ENCODE data around the gene SYDE1.
"Not testable (repeated sequence)": the region's sequence is repeated elsewhere in the genome, so short reads cannot be mapped to it uniquely, and the experiment has no call there.

SYDE1 gene, protein sequence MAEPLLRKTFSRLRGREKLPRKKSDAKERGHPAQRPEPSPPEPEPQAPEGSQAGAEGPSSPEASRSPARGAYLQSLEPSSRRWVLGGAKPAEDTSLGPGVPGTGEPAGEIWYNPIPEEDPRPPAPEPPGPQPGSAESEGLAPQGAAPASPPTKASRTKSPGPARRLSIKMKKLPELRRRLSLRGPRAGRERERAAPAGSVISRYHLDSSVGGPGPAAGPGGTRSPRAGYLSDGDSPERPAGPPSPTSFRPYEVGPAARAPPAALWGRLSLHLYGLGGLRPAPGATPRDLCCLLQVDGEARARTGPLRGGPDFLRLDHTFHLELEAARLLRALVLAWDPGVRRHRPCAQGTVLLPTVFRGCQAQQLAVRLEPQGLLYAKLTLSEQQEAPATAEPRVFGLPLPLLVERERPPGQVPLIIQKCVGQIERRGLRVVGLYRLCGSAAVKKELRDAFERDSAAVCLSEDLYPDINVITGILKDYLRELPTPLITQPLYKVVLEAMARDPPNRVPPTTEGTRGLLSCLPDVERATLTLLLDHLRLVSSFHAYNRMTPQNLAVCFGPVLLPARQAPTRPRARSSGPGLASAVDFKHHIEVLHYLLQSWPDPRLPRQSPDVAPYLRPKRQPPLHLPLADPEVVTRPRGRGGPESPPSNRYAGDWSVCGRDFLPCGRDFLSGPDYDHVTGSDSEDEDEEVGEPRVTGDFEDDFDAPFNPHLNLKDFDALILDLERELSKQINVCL

GRCh38 chr19:15107061-15108010, at the start of gene SYDE1:
TSS of gene SYDE1 (plus strand) at chr19:15107401. CDS start at chr19:15107434, 33 bp downstream.
- Histone ChIP-seq H3K27ac (no peak within 1 kb of the TSS), H3K9ac (0 out of 22 replicates have a peak within 1 kb of the TSS, but pooled peaks of 1 of the 11 experiments have one; percentile 9)

GRCh38 chr19:15062036-15062435, 45.2 kb upstream of the SYDE1 start:
- Histone ChIP-seq H4K20me1 (no peaks in the 10 kb centered on the region), H3K9me3 (replicated peaks in 1 of 11) (peaks cover 0 to 12% (median 5%) of the 10 kb centered on the region in 11 experiments; a peak in 4 of 22 replicates), H3K4me3 (no peak overlapping the region), H3K36me3 (no peaks in the 10 kb centered on the region), H3K4me2 (no peak overlapping the region), H3K9ac (no peak overlapping the region), H3K27ac (no peak overlapping the region), H3K4me1 (no peaks in the 10 kb centered on the region), H3K27me3 (no peaks in the 10 kb centered on the region)
- no peak for TF ChIP-seq Cebpa-rat (IDR thresholded peaks at IDR 0.05)

More at GRCh38 chr19:15107061-15108010, at the start of gene SYDE1:
- TF ChIP-seq Cebpa-rat (IDR thresholded peaks at IDR 0.05): no peak
- H3K27me3 ChIP-seq: no peaks in the 10 kb centered on the region
- H3K4me1 ChIP-seq: peaks cover 0 to 11% (median 9%) of the 10 kb centered on the region in 10 experiments; a peak in 16 of 20 replicates
- no peaks in the 10 kb centered on the region for H3K36me3 ChIP-seq
- H3K9me3 ChIP-seq (replicated peaks in 1 of 11): peaks cover 13 to 26% (median 24%) of the 10 kb centered on the region in 11 experiments
- H4K20me1 ChIP-seq: peaks cover 0 to 16% (median 0%) of the 10 kb centered on the region in 11 experiments; a peak in 1 of 22 replicates
- H3K4me2 ChIP-seq: peak within 1 kb of the TSS in 10 of 11 experiments; percentile 15 to 60 (median 34); a peak in 12 of 22 replicates
- H3K4me3 ChIP-seq: no peak within 1 kb of the TSS

- H4K20me1 ChIP-seq; H3K9ac ChIP-seq; H3K9me3 ChIP-seq (replicated peaks in 1 of 11); H3K4me3 ChIP-seq; H3K27me3 ChIP-seq; H3K4me1 ChIP-seq; H3K27ac ChIP-seq; H3K4me2 ChIP-seq; H3K36me3 ChIP-seq: not testable (repeated sequence)
Observed at GRCh38 chr19:15070386-15070785, 36.8 kb upstream of the SYDE1 start.

GRCh38 chr19:15072930-15073647, 34.1 kb upstream of the SYDE1 start:
- Histone ChIP-seq H4K20me1 (no peaks in the 10 kb centered on the region), H3K4me2 (no peak overlapping the region), H3K4me3 (no peak overlapping the region), H3K27me3 (no peaks in the 10 kb centered on the region), H3K27ac (no peak overlapping the region), H3K9ac (no peak overlapping the region), H3K9me3 (replicated peaks in 1 of 11) (no peaks in the 10 kb centered on the region), H3K36me3 (no peaks in the 10 kb centered on the region), H3K4me1 (no peaks in the 10 kb centered on the region)
- TF ChIP-seq Cebpa-rat (IDR thresholded peaks at IDR 0.05): no peak

GRCh38 chr19:15074371-15074770, 32.8 kb upstream of the SYDE1 start:
- no peak overlapping the region for H3K4me2 ChIP-seq
- H3K4me3 ChIP-seq: no peak overlapping the region
- no peaks in the 10 kb centered on the region for H3K27me3 ChIP-seq
- no peaks in the 10 kb centered on the region for H4K20me1 ChIP-seq
- no peaks in the 10 kb centered on the region for H3K36me3 ChIP-seq
- H3K4me1 ChIP-seq: no peaks in the 10 kb centered on the region
- no peak for TF ChIP-seq Cebpa-rat (IDR thresholded peaks at IDR 0.05)
- H3K27ac ChIP-seq: no peak overlapping the region
- no peak overlapping the region for H3K9ac ChIP-seq
- H3K9me3 ChIP-seq (replicated peaks in 1 of 11): no peaks in the 10 kb centered on the region

DNA sequence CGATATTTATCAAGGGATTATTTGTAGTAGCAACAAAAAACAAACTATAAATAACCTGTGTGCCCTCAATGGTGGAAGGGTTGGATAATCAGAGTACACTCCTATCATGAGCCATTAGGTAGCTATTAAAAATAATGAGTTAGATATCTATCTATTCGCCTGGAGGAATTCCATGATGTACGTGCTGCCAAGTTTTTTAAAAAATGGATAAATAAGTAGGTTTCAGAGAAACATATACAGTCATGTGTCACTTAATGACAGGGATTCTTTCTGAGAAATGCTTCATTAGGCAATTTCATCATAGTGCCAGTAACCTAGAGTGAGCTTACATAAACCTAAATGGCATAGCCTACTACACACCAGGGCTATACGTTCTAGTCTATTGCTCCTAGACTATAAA, 31.4 kb upstream of the SYDE1 start:
- TF ChIP-seq Cebpa-rat (IDR thresholded peaks at IDR 0.05): no peak
- no peaks in the 10 kb centered on the region for H3K27me3 ChIP-seq
- no peak overlapping the region for H3K27ac ChIP-seq
- no peaks in the 10 kb centered on the region for H3K36me3 ChIP-seq
- H3K9me3 ChIP-seq (replicated peaks in 1 of 11): no peaks in the 10 kb centered on the region
- no peak overlapping the region for H3K4me2 ChIP-seq
- H3K4me3 ChIP-seq: no peak overlapping the region
- H3K4me1 ChIP-seq: no peaks in the 10 kb centered on the region
- H4K20me1 ChIP-seq: no peaks in the 10 kb centered on the region
- H3K9ac ChIP-seq: no peak overlapping the region

GRCh38 chr19:15080002-15080401, 27.2 kb upstream of the SYDE1 start:
- not testable (repeated sequence) for H3K9ac ChIP-seq; H3K27me3 ChIP-seq; H3K4me2 ChIP-seq; H3K27ac ChIP-seq; H4K20me1 ChIP-seq; H3K4me3 ChIP-seq; H3K36me3 ChIP-seq; H3K9me3 ChIP-seq (replicated peaks in 1 of 11); H3K4me1 ChIP-seq

DNA sequence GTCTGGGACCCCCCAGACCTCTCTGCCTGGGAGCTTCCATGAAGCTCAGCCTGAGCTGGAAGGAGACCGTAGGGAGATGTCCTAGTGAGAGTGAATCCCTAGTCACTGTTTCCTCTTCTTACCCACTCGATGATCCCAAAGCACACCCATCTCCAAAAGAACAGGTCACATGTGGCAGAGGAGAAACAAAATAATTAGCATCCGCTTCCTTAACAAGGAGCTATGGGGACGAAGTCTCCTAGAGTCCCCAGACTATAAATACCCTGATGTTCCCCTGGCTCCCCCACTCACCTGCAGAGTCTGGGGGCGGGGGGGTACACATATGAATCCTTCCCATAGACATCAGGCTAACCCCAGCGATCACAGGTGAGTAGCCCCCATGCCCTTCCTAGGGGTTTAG, 25.3 kb upstream of the SYDE1 start, which contains the start of gene OR1I1:
OR1I1 (plus strand) TSS at position 301 of the 400 bp plus-strand sequence. CDS start 4,855 bp downstream, outside the sequence.
- Histone ChIP-seq H3K9me3 (replicated peaks in 1 of 11) (no peaks in the 10 kb centered on the region), H3K9ac (no peak within 1 kb of the TSS), H3K27ac (no peak within 1 kb of the TSS), H4K20me1 (no peaks in the 10 kb centered on the region), H3K36me3 (no peaks in the 10 kb centered on the region), H3K4me1 (no peaks in the 10 kb centered on the region), H3K4me2 (no peak within 1 kb of the TSS), H3K27me3 (no peaks in the 10 kb centered on the region), H3K4me3 (no peak within 1 kb of the TSS)
- TF ChIP-seq Cebpa-rat (IDR thresholded peaks at IDR 0.05): no peak
